Measurements from ENCODE around the gene RHEBL1.
"Not testable (repeated sequence)": the region's sequence is repeated elsewhere in the genome, so short reads cannot be mapped to it uniquely, and the experiment has no call there.

Gene RHEBL1

GRCh38 chr12:49089821-49090773 is 20.3 kb upstream of the RHEBL1 start:
- peak; percentile 24 for DNase-seq

GRCh38 chr12:49088932-49089330 is 19.2 kb upstream of the RHEBL1 start:
- no peak for DNase-seq

DNA sequence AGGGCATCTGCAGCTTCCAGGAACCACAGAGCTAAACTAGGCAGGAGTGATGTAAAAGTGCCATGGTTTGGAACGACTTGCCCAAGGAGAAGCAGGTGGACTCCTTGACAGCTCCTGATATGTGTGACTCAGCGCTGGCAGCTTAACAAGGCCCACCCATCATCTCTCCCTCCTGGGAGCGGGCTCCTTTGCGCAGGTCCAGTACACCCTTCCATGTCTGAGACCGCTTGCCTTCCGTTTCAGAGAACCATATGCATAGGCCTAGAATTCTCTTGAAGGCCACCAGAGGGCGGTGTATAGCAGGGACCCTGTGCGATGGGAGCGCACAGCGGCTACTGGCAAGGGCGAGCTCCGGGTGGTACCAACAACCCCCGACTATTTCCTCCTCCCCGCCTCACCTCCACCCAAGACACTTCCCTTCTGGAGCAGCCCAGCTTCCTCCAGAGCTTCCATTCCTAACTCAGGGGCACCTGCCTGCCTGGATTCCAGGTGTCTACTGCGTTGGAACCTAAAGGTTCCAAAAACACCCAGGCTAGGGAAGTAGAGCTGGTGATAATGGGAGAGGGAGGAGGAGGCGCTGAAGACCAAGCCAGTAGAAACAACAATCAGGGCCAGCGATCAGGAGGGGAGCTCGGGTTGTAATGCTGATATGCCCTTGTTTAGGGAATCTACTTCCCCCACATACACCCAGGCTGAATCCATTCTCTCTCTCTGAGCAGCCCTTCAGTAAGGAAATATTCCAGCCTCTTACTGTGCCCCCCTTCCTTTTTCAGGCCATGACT is 18.6 kb upstream of the RHEBL1 start:
- DNase-seq, result peak; percentile 95

DNA sequence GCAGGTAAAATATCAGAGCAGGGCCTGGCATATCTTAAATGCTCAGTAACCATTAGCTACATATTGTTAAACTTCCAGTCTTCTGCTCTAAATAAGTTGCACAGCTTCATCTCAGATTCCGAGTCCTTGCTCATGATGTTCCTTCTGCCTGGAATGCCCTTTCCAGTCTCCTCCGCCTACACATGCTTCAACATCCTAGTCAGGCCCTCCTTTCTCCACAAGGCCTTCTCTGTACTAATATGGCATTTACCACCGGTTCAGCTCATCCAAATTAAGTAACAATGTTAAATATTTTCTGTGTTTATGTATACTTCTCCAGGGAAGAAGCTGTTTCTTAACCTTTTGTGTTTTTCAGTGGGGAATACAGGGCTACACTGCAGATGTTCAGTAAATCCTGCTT is 16.3 kb upstream of the RHEBL1 start:
- no peak for DNase-seq

- DNase-seq, result no peak
Observed at GRCh38 chr12:49084438-49084837, 14.7 kb upstream of the RHEBL1 start.

- no peak for DNase-seq
Observed at GRCh38 chr12:49079793-49080192, 10.0 kb upstream of the RHEBL1 start.

- no peak for DNase-seq
Observed at GRCh38 chr12:49070971-49071370, 1.2 kb upstream of the RHEBL1 start.

- no peak for DNase-seq
Observed at GRCh38 chr12:49068879-49069506, 786 bp downstream of the RHEBL1 start.

DNA sequence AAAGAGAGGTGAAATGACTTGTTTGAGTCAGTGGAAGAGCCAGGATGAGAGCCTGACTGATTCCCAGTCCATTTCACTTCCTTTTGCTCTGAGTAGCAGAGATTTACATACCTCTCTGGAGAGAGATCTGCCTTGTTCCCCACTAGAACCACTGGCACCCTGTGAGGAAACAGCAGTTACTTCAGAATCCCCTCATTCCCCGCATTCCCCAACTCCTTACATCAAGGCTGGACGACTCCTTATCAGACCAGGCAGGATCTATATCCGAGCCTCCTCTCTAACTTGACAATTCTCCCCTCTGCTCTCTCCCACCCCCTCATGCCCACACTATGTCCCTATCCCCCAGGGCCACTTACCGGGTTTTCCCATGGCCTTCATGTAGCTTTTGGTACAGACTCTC is 3.7 kb downstream of the RHEBL1 start:
- no peak for DNase-seq

GRCh38 chr12:49064767-49065152 is 5.0 kb downstream of the RHEBL1 start:
- no peak for DNase-seq

DNA sequence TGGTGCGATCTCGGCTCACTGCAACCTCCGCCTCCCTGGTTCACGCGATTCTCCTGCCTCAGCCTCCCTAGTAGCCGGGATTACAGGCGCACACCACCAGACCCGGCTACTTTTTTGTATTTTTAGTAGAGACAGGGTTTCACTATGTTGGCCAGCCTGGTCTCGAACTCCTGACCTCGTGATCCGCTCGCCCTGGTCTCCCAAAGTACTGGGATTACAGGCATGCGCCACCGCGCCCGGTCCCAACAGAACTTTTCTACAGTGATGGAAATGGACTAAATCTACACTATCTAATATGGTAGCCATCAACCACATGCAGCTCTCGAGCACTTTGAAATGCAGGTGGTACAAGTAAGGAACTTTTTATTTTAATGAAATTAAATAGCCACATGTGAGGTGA is 7.9 kb downstream of the RHEBL1 start:
- DNase-seq, result not testable (repeated sequence)

DNA sequence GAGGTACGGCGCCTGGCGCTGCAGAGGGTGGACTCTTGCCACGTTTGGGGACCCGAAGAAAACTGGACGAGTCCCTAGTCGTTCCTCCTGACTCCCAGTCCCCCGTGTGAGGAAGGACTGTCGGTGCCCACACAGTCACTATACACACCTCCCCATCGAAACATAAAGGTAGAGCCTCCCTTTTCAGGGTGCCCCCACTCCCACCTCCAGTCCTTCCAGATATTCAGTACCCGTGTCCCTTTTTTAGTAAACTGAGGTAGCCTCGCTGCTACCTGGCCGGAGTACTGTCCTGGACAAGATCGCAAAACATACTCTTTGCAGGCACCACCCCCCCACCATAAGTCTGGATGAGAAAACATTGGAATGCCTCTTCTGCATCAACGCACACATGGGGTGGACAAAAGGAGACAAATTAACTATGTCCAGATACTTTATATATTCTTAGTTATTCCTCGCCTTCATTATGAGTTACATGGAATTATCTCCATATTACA is 8.6 kb downstream of the RHEBL1 start:
- no peak for DNase-seq

GRCh38 chr12:49060237-49061156 is 9.3 kb downstream of the RHEBL1 start, which contains the start of gene KMT2D:
Gene KMT2D, minus strand, starts transcription at chr12:49060794. Its CDS starts 5,470 bp downstream, at chr12:49055324.
- peak; percentile 92 for DNase-seq

- DNase-seq, result no peak
Observed at GRCh38 chr12:49059299-49060171, 10.2 kb downstream of the RHEBL1 start.

DNA sequence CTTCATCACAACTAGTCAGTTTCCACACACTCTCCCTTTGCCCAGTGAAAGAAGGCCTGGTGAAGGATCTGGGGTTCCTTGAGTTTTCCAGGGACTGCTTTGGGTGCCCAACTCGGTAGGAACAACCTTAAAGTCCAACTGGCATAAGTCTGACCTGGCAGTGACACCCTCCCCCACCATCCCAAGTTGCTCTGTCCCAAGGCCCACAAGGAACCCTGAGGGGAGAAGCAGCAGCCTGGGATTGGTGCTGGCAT is 10.8 kb downstream of the RHEBL1 start:
- DNase-seq, result no peak

- no peak for DNase-seq
Observed at GRCh38 chr12:49058366-49059044, 11.3 kb downstream of the RHEBL1 start.

DNA sequence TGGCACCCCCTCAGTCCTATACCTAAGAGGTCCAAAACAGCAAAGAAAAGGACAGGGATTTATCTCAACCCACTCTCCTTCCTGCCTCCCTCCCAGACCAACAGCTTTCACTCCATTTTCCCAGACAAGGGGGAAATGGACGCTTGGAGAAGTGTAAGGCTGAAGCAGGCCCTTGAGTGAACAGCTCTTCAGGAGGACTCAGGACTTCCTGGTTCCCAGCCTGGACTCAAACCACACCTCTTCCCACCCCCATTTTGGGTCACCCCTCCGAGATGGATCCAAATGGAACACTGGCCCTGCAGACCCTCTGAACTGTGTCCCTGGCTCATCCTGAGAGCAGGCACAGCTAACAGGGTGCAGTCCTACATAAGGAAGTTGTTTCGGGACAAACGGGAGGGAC is 11.9 kb downstream of the RHEBL1 start:
- DNase-seq, result no peak

GRCh38 chr12:49055978-49056754 is 13.6 kb downstream of the RHEBL1 start:
- DNase-seq, result no peak

- no peak for DNase-seq
Observed at GRCh38 chr12:49055092-49055491, 14.7 kb downstream of the RHEBL1 start.

DNA sequence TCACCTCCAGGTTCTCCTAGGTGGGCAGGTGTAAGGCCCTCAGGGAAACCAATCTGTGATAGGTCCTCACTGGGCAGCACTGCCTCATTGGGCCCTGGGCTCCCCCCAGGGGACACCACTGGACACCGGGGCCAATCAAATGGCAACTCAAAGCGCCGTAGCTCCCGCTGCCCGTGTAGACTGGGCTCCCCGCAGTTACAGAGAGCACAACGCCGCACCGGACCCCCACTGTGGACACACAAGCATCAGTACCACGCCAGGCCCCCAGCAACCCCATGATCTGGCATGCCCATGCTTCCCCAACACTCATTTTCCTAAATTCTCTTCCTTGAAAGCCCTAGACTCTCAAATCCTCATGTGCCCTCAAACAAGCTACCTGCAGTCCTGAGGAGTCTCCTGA is 15.3 kb downstream of the RHEBL1 start:
- no peak for DNase-seq

All from NCI-H1436 (cell line).